Right ventricle myocardium superior (tissue), 1 donor: ENCODE data around the gene FMR1NB. TPM values are rescaled to one million over a fixed set of nuclear protein-coding genes. Genes with fewer than 3 reads are reported as not detected.
A peak's percentile ranks its signal among the peaks of the same experiment; 100 is the strongest.

ENCODE experiments used
- ATAC-seq: fragments of 200-7000 bp; cut with Tn5 transposase; one replicate; pipeline ENCODE4 v1.9.1; 2020; ENCODE audit warnings: mild to moderate bottlenecking; ENCODE audit not compliant: poor library complexity
- DNase-seq: peaks from one replicate; pipeline ENCODE4 v3.0.0-alpha.2; 2020
- intact Hi-C: fragments of 100-400 bp; cut with DNase I; formaldehyde crosslinking; loops from one replicate; pipeline ENCODE4 v1.11.2; 2022
- long read RNA-seq: library from polyadenylated mRNA; unstranded; transcript quantifications from one replicate; pipeline ENCODE4 v2.0.0, GENCODE V29; 2021
- total RNA-seq: library from RNA; stranded (reverse); fragmentation: NEBNext Ultra II Directional; extraction: Animal tissue kit (Norgen Biotek cat#: 25700); gene quantifications from one replicate; pipeline ENCODE4 v1.2.1, GENCODE V29; 2021
- donor health status: DM: no; HTN: yes; CAD: no; lungs with severe emphysema.

Gene FMR1NB, protein sequence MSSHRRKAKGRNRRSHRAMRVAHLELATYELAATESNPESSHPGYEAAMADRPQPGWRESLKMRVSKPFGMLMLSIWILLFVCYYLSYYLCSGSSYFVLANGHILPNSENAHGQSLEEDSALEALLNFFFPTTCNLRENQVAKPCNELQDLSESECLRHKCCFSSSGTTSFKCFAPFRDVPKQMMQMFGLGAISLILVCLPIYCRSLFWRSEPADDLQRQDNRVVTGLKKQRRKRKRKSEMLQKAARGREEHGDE
- not detected for total RNA-seq
- long read RNA-seq = 0 reads

DNA sequence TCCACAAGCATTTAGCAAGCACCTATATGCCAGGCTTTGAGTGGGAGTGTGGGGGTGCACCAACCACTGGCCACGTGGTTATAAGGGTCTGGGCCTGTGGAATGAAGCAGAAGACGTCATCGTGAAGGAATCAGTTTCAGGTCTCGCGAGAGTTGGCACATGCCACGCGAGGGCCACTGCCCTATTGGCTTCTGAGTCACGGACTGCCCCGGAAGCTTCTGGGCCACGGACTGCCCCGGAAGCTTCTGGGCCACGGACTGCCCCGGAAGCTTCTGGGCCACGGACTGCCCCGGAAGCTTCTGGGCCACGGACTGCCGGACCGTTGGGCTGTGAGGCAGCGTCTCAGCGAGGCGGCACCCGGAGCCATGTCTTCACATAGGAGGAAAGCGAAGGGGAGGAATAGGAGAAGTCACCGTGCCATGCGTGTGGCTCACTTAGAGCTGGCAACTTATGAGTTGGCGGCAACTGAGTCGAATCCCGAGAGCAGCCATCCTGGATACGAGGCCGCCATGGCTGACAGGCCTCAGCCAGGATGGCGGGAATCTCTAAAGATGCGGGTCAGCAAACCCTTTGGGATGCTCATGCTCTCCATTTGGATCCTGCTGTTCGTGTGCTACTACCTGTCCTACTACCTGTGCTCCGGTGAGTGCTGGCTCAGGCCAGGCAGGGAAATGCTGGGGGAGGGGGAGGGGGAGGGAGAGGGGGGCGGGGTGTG lies at the start of gene FMR1NB:
Gene FMR1NB (plus strand): TSS at position 300 of the 715 bp plus-strand sequence. CDS start 66 bp downstream, at position 366.
- no peak for DNase-seq
- intact Hi-C loops = no loop called here
- ATAC-seq = no peak

- DNase-seq = no peak
- no peak for ATAC-seq
- intact Hi-C loops = no loop called here
Observed at GRCh38 chrX:147933815-147934214, 47.3 kb upstream of the FMR1NB start.

- DNase-seq (no peak), ATAC-seq (no peak)
- intact Hi-C loops = no loop called here
Observed at GRCh38 chrX:147935156-147935758, 45.9 kb upstream of the FMR1NB start.

DNA sequence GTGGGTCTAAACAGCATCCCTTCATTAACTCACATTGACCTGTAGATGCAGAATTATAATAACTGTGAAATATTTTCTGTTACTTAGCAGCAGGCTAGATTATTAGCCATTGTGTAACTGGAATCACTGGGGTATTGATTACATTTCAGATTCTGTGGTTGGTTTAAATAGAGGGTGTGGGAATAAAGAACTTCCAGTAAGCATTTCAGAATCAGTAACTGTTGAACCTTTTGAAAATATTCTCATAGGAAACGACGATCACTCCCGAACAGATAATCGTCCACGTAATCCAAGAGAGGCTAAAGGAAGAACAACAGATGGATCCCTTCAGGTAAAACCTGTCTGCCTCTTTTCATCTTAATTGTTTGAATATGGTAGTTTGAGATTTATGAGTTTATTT lies 35.9 kb upstream of the FMR1NB start:
- intact Hi-C loops = no loop called here
- DNase-seq (no peak), ATAC-seq (no peak)

- ATAC-seq = no peak
- no peak for DNase-seq
- intact Hi-C loops = no loop called here
Observed at GRCh38 chrX:147948531-147948930, 32.6 kb upstream of the FMR1NB start.

DNA sequence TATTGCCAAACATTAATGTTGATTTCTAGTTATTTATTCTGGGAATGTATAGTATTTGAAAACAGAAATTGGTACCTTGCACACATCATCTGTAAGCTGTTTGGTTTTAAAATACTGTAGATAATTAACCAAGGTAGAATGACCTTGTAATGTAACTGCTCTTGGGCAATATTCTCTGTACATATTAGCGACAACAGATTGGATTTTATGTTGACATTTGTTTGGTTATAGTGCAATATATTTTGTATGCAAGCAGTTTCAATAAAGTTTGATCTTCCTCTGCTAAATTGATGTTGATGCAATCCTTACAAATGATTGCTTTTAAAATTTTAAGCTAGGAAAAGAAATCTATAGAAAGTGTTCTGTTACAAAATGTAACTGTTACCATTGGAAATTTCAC lies 30.8 kb upstream of the FMR1NB start:
- DNase-seq = no peak
- no peak for ATAC-seq
- intact Hi-C loops = no loop called here

DNA sequence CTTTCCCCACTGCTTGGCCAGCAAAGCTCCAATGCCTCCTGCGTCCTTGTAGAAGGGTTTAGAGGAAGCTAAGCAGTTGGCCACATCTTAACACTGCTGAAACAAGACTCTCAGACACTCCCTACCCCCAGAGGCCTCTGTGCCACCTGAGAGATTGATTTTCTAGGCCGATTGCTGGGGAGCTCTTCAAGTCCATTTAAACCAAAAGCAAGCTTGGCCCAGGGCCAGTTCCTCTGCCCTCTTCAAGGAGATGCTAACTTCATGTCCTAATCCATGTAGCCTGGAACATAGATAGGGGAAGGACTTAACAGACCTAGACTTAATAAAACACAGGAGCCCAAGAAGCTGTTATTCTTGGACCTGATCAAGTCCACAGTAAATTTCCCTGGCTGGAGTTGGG lies 27.2 kb upstream of the FMR1NB start:
- DNase-seq = peak; percentile 38
- ATAC-seq = no peak

GRCh38 chrX:147957291-147957690 lies 23.8 kb upstream of the FMR1NB start:
- no peak for ATAC-seq
- intact Hi-C loops = no loop called here
- DNase-seq = no peak

More for the DNA sequence above, 27.2 kb upstream of the FMR1NB start:
- intact Hi-C loops = no loop called here

DNA sequence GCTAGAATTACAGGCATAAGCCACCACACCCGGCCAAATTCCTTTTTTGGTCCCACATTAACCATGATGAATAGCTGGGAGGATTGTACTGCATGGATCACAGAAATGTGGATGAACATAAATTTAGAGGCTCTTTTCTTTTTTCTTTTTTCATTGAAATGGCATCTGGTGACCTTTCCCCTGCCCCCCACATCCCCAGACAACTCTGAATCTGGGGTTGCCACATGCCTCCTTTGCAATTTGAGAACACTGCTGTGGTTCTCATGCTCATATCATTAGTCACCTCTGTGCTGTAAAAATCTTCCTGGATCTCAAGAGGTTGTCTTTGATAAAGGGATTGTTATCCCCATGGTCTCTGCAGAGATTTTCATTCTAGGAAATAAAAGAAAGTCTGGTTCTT lies 22.8 kb upstream of the FMR1NB start:
- intact Hi-C loops = no loop called here
- DNase-seq (no peak), ATAC-seq (no peak)

DNA sequence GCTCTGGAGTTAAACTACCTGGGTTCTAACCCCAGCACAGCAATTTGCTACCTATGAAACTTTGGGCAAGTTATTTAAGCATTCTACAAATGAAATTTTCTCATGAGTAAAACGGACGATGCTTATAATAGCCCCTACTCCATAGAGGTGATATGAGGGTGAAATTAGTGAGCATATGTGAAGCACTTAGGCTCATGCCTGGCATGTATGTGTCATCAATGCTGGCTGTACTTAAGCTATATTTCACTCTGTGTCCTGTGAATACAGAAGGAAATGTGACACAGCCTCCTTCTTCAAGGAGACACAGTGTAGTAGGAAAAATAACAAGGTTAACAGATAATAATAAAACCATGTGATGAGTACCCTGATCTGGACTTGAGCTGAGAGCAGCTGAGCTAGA lies 20.4 kb upstream of the FMR1NB start:
- intact Hi-C loops = no loop called here
- DNase-seq (no peak), ATAC-seq (no peak)

DNA sequence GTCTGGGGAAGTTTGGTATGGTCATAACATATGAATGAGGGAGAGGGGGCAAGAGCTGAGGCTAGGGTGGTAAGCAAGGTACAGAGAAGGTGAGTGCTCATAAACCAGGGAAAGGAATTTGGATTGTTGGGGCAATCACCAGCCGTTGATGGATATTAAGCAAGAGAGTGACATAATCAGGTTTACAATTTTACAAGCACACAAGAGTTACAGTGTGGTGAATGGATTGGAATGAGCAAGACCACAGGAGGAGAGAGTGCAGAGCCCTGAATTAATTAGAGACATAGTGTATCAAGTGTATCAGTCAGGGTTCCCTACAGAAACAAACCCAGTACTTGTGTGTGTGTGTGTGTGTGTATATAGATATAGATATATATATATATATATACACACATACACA lies 18.7 kb upstream of the FMR1NB start:
- intact Hi-C loops = no loop called here
- no peak for DNase-seq
- ATAC-seq = no peak

DNA sequence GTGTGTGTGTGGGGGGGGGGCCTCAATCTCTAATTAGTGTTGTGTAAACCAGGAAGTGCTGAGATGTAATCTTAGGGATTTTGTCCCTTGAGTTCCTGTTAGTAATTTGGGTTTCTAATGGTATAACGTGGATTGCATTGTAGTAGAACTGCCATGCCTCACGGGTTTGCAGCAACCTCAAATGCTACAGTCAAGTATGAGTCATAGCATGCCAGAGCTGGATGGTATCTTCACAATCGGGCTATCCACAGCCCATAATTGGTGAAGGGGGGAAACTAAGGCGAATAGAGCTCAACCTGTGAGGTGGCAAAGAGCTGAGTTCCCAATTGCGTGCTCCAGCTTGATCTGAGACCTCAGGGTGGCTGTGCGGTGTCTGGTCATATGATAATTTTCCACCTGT lies 2.2 kb upstream of the FMR1NB start:
- no peak for DNase-seq
- intact Hi-C loops = no loop called here
- no peak for ATAC-seq

- ATAC-seq = no peak
Observed at GRCh38 chrX:148020329-148020728, 39.2 kb downstream of the FMR1NB start.

GRCh38 chrX:148024425-148025148 lies 43.5 kb downstream of the FMR1NB start:
- no peak for ATAC-seq

More at GRCh38 chrX:148020329-148020728, 39.2 kb downstream of the FMR1NB start:
- intact Hi-C loops = no loop called here
- DNase-seq = no peak

DNA sequence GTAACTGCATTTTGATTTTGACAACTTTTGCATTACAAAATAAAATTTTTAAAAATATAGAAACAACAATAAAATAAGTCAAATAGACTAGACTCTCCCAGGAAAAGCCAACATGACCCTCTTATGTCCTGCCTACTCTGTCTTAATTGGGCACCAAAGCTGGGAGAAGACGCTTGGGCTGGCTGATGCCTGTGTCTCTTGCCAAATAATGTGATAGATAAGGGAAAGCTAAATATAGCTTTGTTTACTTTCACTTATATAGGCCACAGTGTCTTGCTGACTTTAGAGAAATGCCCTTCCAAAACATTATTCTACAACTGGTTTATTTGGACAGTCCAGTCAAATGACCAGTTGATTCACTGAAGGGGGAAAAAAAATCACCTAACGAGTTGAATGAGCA lies 54.2 kb downstream of the FMR1NB start:
- no peak for DNase-seq
- ATAC-seq = peak; percentile 90
- intact Hi-C loops = no loop called here

More at GRCh38 chrX:148024425-148025148, 43.5 kb downstream of the FMR1NB start:
- DNase-seq = no peak
- intact Hi-C loops = no loop called here

DNA sequence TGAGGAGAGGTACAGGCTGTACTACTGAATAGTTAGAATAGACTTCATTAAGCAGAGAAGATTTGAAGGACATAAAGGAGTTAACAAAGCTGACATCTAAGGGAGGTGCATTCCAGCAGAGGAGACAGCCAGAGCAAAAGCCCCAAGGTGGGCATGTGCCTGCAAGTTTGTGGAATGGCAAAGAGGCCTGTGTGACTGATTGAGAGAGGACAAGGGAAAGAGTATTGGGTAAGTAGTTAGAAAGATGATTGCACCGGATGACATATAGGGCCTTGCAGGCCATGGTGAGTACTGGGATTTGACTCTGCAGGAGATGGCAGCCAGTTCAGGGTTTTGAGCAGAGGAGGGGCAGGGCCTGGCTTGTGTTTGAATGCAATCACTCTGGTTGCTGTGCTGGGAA lies 55.9 kb downstream of the FMR1NB start:
- DNase-seq = no peak
- intact Hi-C loops = no loop called here
- no peak for ATAC-seq

GRCh38 chrX:148043271-148043855 lies 62.2 kb downstream of the FMR1NB start:
- DNase-seq = no peak
- intact Hi-C loops = no loop called here
- ATAC-seq = no peak

GRCh38 chrX:148047200-148047599 lies 66.1 kb downstream of the FMR1NB start:
- intact Hi-C loops = no loop called here
- DNase-seq = no peak
- no peak for ATAC-seq

DNA sequence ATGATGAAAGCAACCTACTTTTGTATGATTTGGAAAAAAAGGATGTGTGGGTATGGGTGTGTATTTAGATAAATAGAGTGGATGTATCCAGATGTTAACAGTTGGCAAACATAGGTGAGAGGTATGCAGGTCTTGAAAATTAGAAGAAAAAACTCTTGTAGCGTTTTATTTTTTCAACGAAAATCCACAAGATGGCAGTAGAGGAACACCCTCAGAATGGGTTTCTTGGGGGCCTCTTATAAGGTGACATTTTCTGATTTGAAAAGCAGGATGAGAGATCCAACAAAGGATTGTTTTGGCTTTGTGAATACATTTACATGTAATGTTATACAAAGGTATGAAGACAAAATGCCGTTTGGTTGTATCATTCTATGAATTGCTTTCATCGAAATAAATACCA lies 68.3 kb downstream of the FMR1NB start:
- intact Hi-C loops = no loop called here

More for the DNA sequence above, 68.3 kb downstream of the FMR1NB start:
- no peak for DNase-seq
- ATAC-seq = no peak
